Measurements from ENCODE around the gene HYAL4. TPM values are rescaled to one million over a fixed set of nuclear protein-coding genes. Genes with fewer than 3 reads are reported as not detected.

HYAL4 gene
- total RNA-seq, 1 experiment from 2014 or later, result not detected

DNA sequence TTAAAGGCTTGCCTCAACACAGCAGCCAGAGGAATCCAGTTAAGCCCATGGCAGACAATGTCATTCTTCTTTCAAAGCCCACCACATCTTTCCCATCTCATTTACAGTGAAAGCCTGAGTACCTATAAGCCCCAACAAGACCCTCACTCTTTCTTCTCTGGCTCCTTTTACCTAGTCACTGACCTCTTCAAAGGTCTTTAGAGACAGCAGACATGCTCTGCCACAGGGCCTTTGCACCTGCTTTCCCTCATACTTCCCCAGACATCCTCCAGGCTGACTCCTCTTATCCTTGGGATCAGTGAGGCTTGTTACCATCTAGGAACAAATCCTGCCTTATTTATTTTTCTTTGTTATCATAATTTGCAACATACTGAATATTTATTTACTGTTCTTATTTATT lies 17.8 kb downstream of the HYAL4 start:
- intact Hi-C loops (cut with micrococcal nuclease; ENCODE audit: unreplicated experiment), result loop anchor here (10.0 kb wide), 1 partner anchor 368 kb away; no protein-coding TSS in a partner anchor
- Histone ChIP-seq H3K9me3 (ENCODE audit: low read depth, low read length, poor library complexity, severe bottlenecking) (no peaks in the 10 kb centered on the region), H3K27ac (ENCODE audit: low read depth, low read length, poor library complexity, severe bottlenecking) (no peak overlapping the region), H3K4me1 (ENCODE audit: insufficient read depth, low read length, poor library complexity, severe bottlenecking) (no peaks in the 10 kb centered on the region), H3K4me3 (ENCODE audit: low read depth, low read length, poor library complexity, severe bottlenecking) (no peak overlapping the region), H3K27me3 (replicated peaks; ENCODE audit: insufficient read depth, low read depth, low read length, poor library complexity) (peaks cover 3% of the 10 kb centered on the region), H3K36me3 (ENCODE audit: insufficient read depth, low read length, poor library complexity, severe bottlenecking) (no peaks in the 10 kb centered on the region)
- TF ChIP-seq, protein P1, sequence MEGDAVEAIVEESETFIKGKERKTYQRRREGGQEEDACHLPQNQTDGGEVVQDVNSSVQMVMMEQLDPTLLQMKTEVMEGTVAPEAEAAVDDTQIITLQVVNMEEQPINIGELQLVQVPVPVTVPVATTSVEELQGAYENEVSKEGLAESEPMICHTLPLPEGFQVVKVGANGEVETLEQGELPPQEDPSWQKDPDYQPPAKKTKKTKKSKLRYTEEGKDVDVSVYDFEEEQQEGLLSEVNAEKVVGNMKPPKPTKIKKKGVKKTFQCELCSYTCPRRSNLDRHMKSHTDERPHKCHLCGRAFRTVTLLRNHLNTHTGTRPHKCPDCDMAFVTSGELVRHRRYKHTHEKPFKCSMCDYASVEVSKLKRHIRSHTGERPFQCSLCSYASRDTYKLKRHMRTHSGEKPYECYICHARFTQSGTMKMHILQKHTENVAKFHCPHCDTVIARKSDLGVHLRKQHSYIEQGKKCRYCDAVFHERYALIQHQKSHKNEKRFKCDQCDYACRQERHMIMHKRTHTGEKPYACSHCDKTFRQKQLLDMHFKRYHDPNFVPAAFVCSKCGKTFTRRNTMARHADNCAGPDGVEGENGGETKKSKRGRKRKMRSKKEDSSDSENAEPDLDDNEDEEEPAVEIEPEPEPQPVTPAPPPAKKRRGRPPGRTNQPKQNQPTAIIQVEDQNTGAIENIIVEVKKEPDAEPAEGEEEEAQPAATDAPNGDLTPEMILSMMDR (conservative IDR thresholded peaks at IDR 0.05; ENCODE audit: low read depth, low read length), result no peak
- TF ChIP-seq EZH2 (IDR thresholded peaks at IDR 0.05; ENCODE audit: borderline replicate concordance, low read depth, low read length, poor library complexity, severe bottlenecking), result no peak
- ChIA-PET POLR2A (ENCODE audit: low non-redundant PET) (no interaction called here), CTCF (no interaction called here)
- DNase-seq (ENCODE audit: low spot score), result no peak
- BruUV-seq (replicated peaks), result no TSS peak

DNA sequence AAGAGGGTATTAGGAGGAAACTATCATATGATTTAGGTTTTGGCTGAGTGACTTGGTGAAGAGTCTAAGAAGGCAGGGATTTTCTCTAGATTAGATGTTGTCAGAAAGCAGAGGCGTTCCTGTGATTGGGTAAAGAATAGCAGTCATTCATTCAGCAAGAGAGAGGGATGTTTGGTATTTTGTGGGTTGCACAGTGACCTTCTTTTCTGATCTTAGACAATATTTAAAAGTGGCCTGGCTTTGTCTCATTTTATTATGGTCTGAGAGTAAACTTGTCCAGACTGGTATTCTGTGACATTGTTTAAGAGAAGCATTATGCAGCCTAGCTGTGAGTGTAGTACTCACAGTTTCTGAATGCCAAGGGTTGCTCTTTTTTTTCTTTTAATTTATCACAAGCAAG lies 18.5 kb downstream of the HYAL4 start:
- no peak overlapping the region for H3K27ac ChIP-seq (ENCODE audit: low read depth, low read length, poor library complexity, severe bottlenecking)
- ChIA-PET CTCF (no interaction called here), POLR2A (ENCODE audit: low non-redundant PET) (no interaction called here)
- no peaks in the 10 kb centered on the region for H3K4me1 ChIP-seq (ENCODE audit: insufficient read depth, low read length, poor library complexity, severe bottlenecking)
- H3K27me3 ChIP-seq (replicated peaks; ENCODE audit: insufficient read depth, low read depth, low read length, poor library complexity), result peaks cover 3% of the 10 kb centered on the region
- H3K9me3 ChIP-seq (ENCODE audit: low read depth, low read length, poor library complexity, severe bottlenecking), result no peaks in the 10 kb centered on the region
- H3K36me3 ChIP-seq (ENCODE audit: insufficient read depth, low read length, poor library complexity, severe bottlenecking), result no peaks in the 10 kb centered on the region
- intact Hi-C loops (cut with micrococcal nuclease; ENCODE audit: unreplicated experiment), result loop anchor here (10.0 kb wide), 1 partner anchor 369 kb away; no protein-coding TSS in a partner anchor
- BruUV-seq (replicated peaks), result no TSS peak
- TF ChIP-seq EZH2 (IDR thresholded peaks at IDR 0.05; ENCODE audit: borderline replicate concordance, low read depth, low read length, poor library complexity, severe bottlenecking), result no peak
- TF ChIP-seq, protein P1 (conservative IDR thresholded peaks at IDR 0.05; ENCODE audit: low read depth, low read length), result no peak
- no peak for DNase-seq (ENCODE audit: low spot score)
- H3K4me3 ChIP-seq (ENCODE audit: low read depth, low read length, poor library complexity, severe bottlenecking), result no peak overlapping the region

- intact Hi-C loops (cut with micrococcal nuclease; ENCODE audit: unreplicated experiment), result loop anchor here (2.0 to 10.0 kb wide), 2 partner anchors 227 to 369 kb away; no protein-coding TSS in a partner anchor
- DNase-seq (ENCODE audit: low spot score), result no peak
- no peak for TF ChIP-seq EZH2 (IDR thresholded peaks at IDR 0.05; ENCODE audit: borderline replicate concordance, low read depth, low read length, poor library complexity, severe bottlenecking)
- TF ChIP-seq, protein P1 (conservative IDR thresholded peaks at IDR 0.05; ENCODE audit: low read depth, low read length), result no peak
- H3K4me3 ChIP-seq (ENCODE audit: low read depth, low read length, poor library complexity, severe bottlenecking), result no peak overlapping the region
- BruUV-seq (replicated peaks), result no TSS peak
- no peaks in the 10 kb centered on the region for H3K4me1 ChIP-seq (ENCODE audit: insufficient read depth, low read length, poor library complexity, severe bottlenecking)
- H3K36me3 ChIP-seq (ENCODE audit: insufficient read depth, low read length, poor library complexity, severe bottlenecking), result no peaks in the 10 kb centered on the region
- POLR2A ChIA-PET (ENCODE audit: low non-redundant PET), result no interaction called here
- no peaks in the 10 kb centered on the region for H3K27me3 ChIP-seq (replicated peaks; ENCODE audit: insufficient read depth, low read depth, low read length, poor library complexity)
- CTCF ChIA-PET, result no interaction called here
- no peaks in the 10 kb centered on the region for H3K9me3 ChIP-seq (ENCODE audit: low read depth, low read length, poor library complexity, severe bottlenecking)
- no peak overlapping the region for H3K27ac ChIP-seq (ENCODE audit: low read depth, low read length, poor library complexity, severe bottlenecking)
These were observed 19.0 kb downstream of the HYAL4 start for GRCh38 chr7:123864012-123864411.
